A673 (cell line): ENCODE measurements around the gene SMKR1. TPM values are rescaled to one million over a fixed set of nuclear protein-coding genes. Genes with fewer than 3 reads are reported as not detected.

Experiments used
- BruUV-seq: library from RNA; stranded (reverse); fragments of 400-500 nt; replicated peaks from 2 replicates; lab custom pipeline; 2021; lab: Mats Ljungman, UMichigan
- CTCF ChIA-PET: fragments of 300-600 bp; sonication (Branson Sonifier 250); formaldehyde crosslinking; loops from one replicate; lab custom pipeline; 2022; ENCODE audit warnings: antibody characterized with exemption; lab: Charles Lee
- POLR2A ChIA-PET: fragments of 300-600 bp; sonication (Branson Sonifier 250); formaldehyde crosslinking; loops from one replicate; lab custom pipeline; 2022; ENCODE audit warnings: antibody characterized with exemption; ENCODE audit not compliant: low non-redundant PET; lab: Charles Lee
- DNase-seq: peaks from one replicate; pipeline ENCODE4 v3.0.0-alpha.2; 2015; ENCODE audit warnings: low spot score
- H3K27ac ChIP-seq: fragments of 200-600 bp; sonication (generic); 2 replicates; pipeline ENCODE4 v1.5.1; 2016; ENCODE audit warnings: mixed run types, low read depth, mild to moderate bottlenecking, mixed read lengths, antibody characterized with exemption, low read length; ENCODE audit not compliant: poor library complexity, severe bottlenecking
- H3K27me3 ChIP-seq: fragments of 200-600 bp; sonication (generic); replicated peaks from 2 replicates; pipeline ENCODE4 v1.6.1; 2017; ENCODE audit warnings: mixed run types, low read depth, mild to moderate bottlenecking, mixed read lengths, antibody characterized with exemption, low read length; ENCODE audit not compliant: insufficient read depth, poor library complexity
- H3K36me3 ChIP-seq: fragments of 200-600 bp; sonication (generic); 2 replicates; pipeline ENCODE4 v1.6.1; 2016; ENCODE audit warnings: mixed run types, mild to moderate bottlenecking, mixed read lengths, antibody characterized with exemption, low read length; ENCODE audit not compliant: insufficient read depth, poor library complexity, severe bottlenecking
- H3K4me1 ChIP-seq: fragments of 200-600 bp; sonication (generic); 2 replicates; pipeline ENCODE4 v1.6.1; 2017; ENCODE audit warnings: mixed run types, mild to moderate bottlenecking, mixed read lengths, antibody characterized with exemption, low read length; ENCODE audit not compliant: insufficient read depth, poor library complexity, severe bottlenecking
- H3K4me3 ChIP-seq: fragments of 200-600 bp; sonication (generic); 2 replicates; pipeline ENCODE4 v1.5.1; 2016; ENCODE audit warnings: low read depth, mixed run types, mild to moderate bottlenecking, mixed read lengths, low read length; ENCODE audit not compliant: poor library complexity, severe bottlenecking
- H3K9me3 ChIP-seq: fragments of 200-600 bp; sonication (generic); 2 replicates; pipeline ENCODE4 v1.6.1; 2016; ENCODE audit warnings: mixed run types, low read depth, mild to moderate bottlenecking, mixed read lengths, antibody characterized with exemption, low read length; ENCODE audit not compliant: poor library complexity, severe bottlenecking
- CTCF ChIP-seq: fragments of 300-800, 200-600 bp; sonication (generic); conservative IDR thresholded peaks from 2 replicates; pipeline ENCODE4 v1.5.1; 2017; ENCODE audit warnings: low read depth, mild to moderate bottlenecking, antibody characterized with exemption, low read length, moderate library complexity, mixed read lengths
- EZH2 ChIP-seq: fragments of 200-600 bp; sonication (generic); IDR thresholded peaks from 2 replicates; pipeline ENCODE4 v1.6.1; 2017; ENCODE audit warnings: borderline replicate concordance, low read depth, mild to moderate bottlenecking, mixed read lengths, antibody characterized with exemption, low read length; ENCODE audit not compliant: poor library complexity, severe bottlenecking
- intact Hi-C: fragments of 100-400 bp; cut with micrococcal nuclease; formaldehyde crosslinking; loops from one replicate; pipeline ENCODE4 v1.10.0; 2022; ENCODE audit not compliant: unreplicated experiment
- total RNA-seq: library from RNA; stranded (reverse); gene quantifications from 2 replicates; pipeline ENCODE4 v1.2.3, GENCODE V29; 2021

The SMKR1 gene
- total RNA-seq, 1 experiment from 2014 or later = 1.5 TPM

DNA sequence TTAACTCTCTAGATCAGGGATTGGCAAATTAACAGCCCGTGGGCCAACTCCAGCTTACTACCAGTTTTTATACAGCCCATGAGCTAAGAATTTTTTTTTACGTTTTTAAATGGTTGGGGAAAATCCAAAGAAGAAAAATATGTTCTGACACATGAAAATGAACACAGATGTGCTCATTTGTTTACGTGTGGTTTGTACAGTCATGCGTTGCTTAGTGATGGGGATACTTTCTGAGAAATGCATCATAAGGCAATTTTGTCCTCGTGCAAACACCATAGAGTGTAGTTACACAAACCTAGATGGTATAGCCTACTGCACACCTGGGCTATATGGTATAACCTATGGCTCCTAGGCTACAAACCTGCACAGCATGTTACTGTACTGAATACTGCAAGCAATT lies 8.3 kb upstream of the SMKR1 start:
- no peaks in the 10 kb centered on the region for H3K4me1 ChIP-seq
- TF ChIP-seq EZH2 (no peak), CTCF (no peak)
- POLR2A ChIA-PET = no interaction called here
- H3K9me3 ChIP-seq = no peaks in the 10 kb centered on the region
- intact Hi-C loops = loop anchor here (10.0 kb wide), 1 partner anchor 341 kb away; no protein-coding TSS in a partner anchor
- CTCF ChIA-PET = no interaction called here
- no peak for DNase-seq
- no peak overlapping the region for H3K4me3 ChIP-seq
- no peaks in the 10 kb centered on the region for H3K36me3 ChIP-seq
- BruUV-seq = no TSS peak
- H3K27ac ChIP-seq = no peak overlapping the region
- H3K27me3 ChIP-seq = no peaks in the 10 kb centered on the region

- no peaks in the 10 kb centered on the region for H3K36me3 ChIP-seq
- POLR2A ChIA-PET = no interaction called here
- CTCF ChIA-PET = no interaction called here
- TF ChIP-seq CTCF (no peak), EZH2 (no peak)
- BruUV-seq = no TSS peak
- DNase-seq = no peak
- no peaks in the 10 kb centered on the region for H3K4me1 ChIP-seq
- no peaks in the 10 kb centered on the region for H3K9me3 ChIP-seq
- no peaks in the 10 kb centered on the region for H3K27me3 ChIP-seq
- H3K4me3 ChIP-seq = no peak overlapping the region
- no peak overlapping the region for H3K27ac ChIP-seq
- intact Hi-C loops = loop anchor here (10.0 kb wide), 1 partner anchor 339 kb away; no protein-coding TSS in a partner anchor
These were observed 6.3 kb upstream of the SMKR1 start for GRCh38 chr7:129495987-129496386.

DNA sequence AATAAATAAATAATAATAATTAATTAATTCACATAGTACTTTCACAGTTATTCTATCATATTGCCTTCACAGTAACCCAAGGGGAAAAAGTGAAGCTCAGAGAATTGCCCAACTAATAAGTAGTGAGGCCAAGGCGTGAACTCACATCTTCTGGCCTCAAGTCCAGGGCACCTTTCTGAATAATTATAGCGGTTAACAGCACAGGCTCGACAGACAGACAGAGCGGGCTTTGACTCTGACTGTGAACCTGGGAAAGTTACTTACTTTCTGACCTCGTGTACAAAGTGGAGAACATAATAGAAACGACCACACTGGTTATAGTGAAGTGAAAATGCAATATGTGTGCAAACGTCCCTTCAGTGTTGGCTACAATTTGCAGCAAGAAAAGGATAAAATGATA lies 5.7 kb upstream of the SMKR1 start:
- Histone ChIP-seq H3K4me3 (no peak overlapping the region), H3K9me3 (no peaks in the 10 kb centered on the region), H3K4me1 (no peaks in the 10 kb centered on the region), H3K27ac (no peak overlapping the region), H3K27me3 (no peaks in the 10 kb centered on the region), H3K36me3 (no peaks in the 10 kb centered on the region)
- BruUV-seq = no TSS peak
- TF ChIP-seq CTCF (no peak), EZH2 (no peak)
- POLR2A ChIA-PET = no interaction called here
- intact Hi-C loops = loop anchor here (10.0 kb wide), 1 partner anchor 338 kb away; no protein-coding TSS in a partner anchor
- CTCF ChIA-PET = no interaction called here
- DNase-seq = no peak
